ENCODE results near the gene NPFF.

NPFF gene

DNA sequence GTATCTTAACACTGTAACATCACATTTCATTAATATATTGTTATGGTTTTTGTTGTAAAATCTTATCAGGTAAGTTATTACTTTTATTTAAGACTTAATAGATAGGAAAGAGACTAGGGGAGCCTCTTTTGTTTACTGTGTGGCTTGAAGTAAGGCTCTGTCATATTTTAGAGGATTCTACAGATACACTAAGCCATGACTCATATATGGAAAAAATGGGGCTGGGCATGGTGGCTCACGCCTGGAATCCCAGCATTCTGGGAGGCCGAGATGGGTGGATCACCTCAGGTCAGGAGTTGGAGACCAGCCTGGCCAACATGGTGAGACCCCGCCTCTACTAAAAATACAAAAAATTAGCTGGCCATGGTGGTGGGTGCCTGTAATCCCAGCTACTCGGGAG is 23.6 kb upstream of the NPFF start:
- TF ChIP-seq CTCF (IDR thresholded peaks at IDR 0.05; ENCODE audit: extremely low read depth, insufficient read depth, missing control alignments) = no peak
- in situ Hi-C loops (cut with MboI; ENCODE audit: low pct_unique_long_range_greater_than_20kb, low sequenced_read_pairs, unreplicated experiment) = no loop called here
- no peak for DNase-seq (ENCODE audit: low spot score)

- DNase-seq (ENCODE audit: low spot score) = no peak
- in situ Hi-C loops (cut with MboI; ENCODE audit: low pct_unique_long_range_greater_than_20kb, low sequenced_read_pairs, unreplicated experiment) = no loop called here
- no peak for TF ChIP-seq CTCF (IDR thresholded peaks at IDR 0.05; ENCODE audit: extremely low read depth, insufficient read depth, missing control alignments)
Observed at GRCh38 chr12:53530061-53530460, 22.8 kb upstream of the NPFF start.

- no peak for TF ChIP-seq CTCF (IDR thresholded peaks at IDR 0.05; ENCODE audit: extremely low read depth, insufficient read depth, missing control alignments)
- no peak for DNase-seq (ENCODE audit: low spot score)
- in situ Hi-C loops (cut with MboI; ENCODE audit: low pct_unique_long_range_greater_than_20kb, low sequenced_read_pairs, unreplicated experiment) = no loop called here
Observed at GRCh38 chr12:53524476-53524875, 17.2 kb upstream of the NPFF start.

- TF ChIP-seq CTCF (IDR thresholded peaks at IDR 0.05; ENCODE audit: extremely low read depth, insufficient read depth, missing control alignments) = no peak
- no peak for DNase-seq (ENCODE audit: low spot score)
Observed at GRCh38 chr12:53523131-53523530, 15.8 kb upstream of the NPFF start.

DNA sequence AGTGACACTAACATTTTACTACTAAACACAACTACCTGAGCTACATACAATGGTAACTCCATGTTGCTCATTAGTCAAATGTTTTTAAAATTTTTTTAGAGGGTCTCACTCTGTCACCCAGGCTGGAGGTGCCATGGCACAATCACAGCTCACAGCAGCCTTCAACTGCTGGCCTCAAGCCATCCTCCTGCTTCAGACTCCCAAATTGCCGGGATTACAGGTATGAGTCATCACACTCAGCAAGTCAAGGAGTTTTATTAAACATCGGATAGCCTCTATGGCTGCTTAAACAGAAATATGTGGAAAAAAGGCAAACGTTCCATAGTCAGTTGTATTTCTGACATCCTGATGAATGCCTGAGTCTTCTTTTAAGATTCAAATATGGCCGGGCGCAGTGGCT is 11.1 kb upstream of the NPFF start:
- in situ Hi-C loops (cut with MboI; ENCODE audit: low pct_unique_long_range_greater_than_20kb, low sequenced_read_pairs, unreplicated experiment) = no loop called here
- DNase-seq (ENCODE audit: low spot score) = no peak

More at GRCh38 chr12:53523131-53523530, 15.8 kb upstream of the NPFF start:
- in situ Hi-C loops (cut with MboI; ENCODE audit: low pct_unique_long_range_greater_than_20kb, low sequenced_read_pairs, unreplicated experiment) = no loop called here

GRCh38 chr12:53516758-53517455 is 9.6 kb upstream of the NPFF start:
- no peak for TF ChIP-seq CTCF (IDR thresholded peaks at IDR 0.05; ENCODE audit: extremely low read depth, insufficient read depth, missing control alignments)
- DNase-seq (ENCODE audit: low spot score) = no peak
- in situ Hi-C loops (cut with MboI; ENCODE audit: low pct_unique_long_range_greater_than_20kb, low sequenced_read_pairs, unreplicated experiment) = no loop called here

More for the DNA sequence above, 11.1 kb upstream of the NPFF start:
- TF ChIP-seq CTCF (IDR thresholded peaks at IDR 0.05; ENCODE audit: extremely low read depth, insufficient read depth, missing control alignments) = no peak

Measured in GM13977 (cell line).